HepG2 (cell line): ENCODE data around the gene LHFPL6. TPM values are rescaled to one million over a fixed set of nuclear protein-coding genes. Genes with fewer than 3 reads are reported as not detected.

Source experiments
- ATAC-seq: fragments of 200-7000 bp; cut with Tn5 transposase; 3 replicates; pipeline ENCODE4 v1.9.1; 2020; ENCODE audit warnings: mild to moderate bottlenecking, moderate library complexity
- BruUV-seq: library from RNA; stranded (reverse); fragments of 400-500 nt; replicated peaks from 2 replicates; lab custom pipeline; 2021; lab: Mats Ljungman, UMichigan
- CTCF ChIA-PET: fragments of 300-600 bp; formaldehyde crosslinking; extraction: SDS; loops from one replicate; lab custom pipeline; 2021; ENCODE audit warnings: low total read pairs, inconsistent platforms, low intra/inter-chr PET ratio; lab: Yijun Ruan, JAX
- POLR2A ChIA-PET: fragments of 350-600 bp; sonication (Branson Sonifier 250); formaldehyde crosslinking; loops from one replicate; lab custom pipeline; 2020; ENCODE audit warnings: antibody characterized with exemption, inconsistent platforms; lab: Yijun Ruan, JAX
- DNase-seq: peaks from one replicate; pipeline ENCODE4 v3.0.0-alpha.2; 2015; ENCODE audit warnings: low spot score
- FAIRE-seq: peaks from 3 replicates; lab custom pipeline; 2011; peaks lifted over from hg19 to GRCh38; lab: Jason Lieb, UNC
- H2AFZ ChIP-seq: one replicate; pipeline ENCODE4 v1.6.1; 2011; ENCODE audit warnings: low read length, inconsistent platforms
- H3K27ac ChIP-seq: fragments of 300-600 bp; 3 replicates; pipeline ENCODE4 v1.8.0; 2011; ENCODE audit warnings: mixed run types, mild to moderate bottlenecking, mixed read lengths, low read length, inconsistent platforms; ENCODE audit not compliant: insufficient read depth; ENCODE audit errors: extremely low read length
- H3K27me3 ChIP-seq, 2 experiments: fragments of 200-600 bp in 1 of 2; 2 replicates in 1 of 2; 3 replicates in 1 of 2; pipeline versions ENCODE4 v1.6.0 to v1.8.0; 2011; ENCODE audit warnings: low read length in 2 of 2, mild to moderate bottlenecking in 2 of 2, moderate library complexity in 2 of 2, inconsistent platforms in 1 of 2; ENCODE audit not compliant: insufficient read depth in 2 of 2, control insufficient read depth in 1 of 2
- H3K36me3 ChIP-seq, 2 experiments: fragments of 200-600 bp in 1 of 2; replicated peaks in 1 of 2; 2 replicates in 1 of 2; 3 replicates in 1 of 2; pipeline versions ENCODE4 v1.5.1 to v1.8.0; 2011; ENCODE audit warnings: low read length in 2 of 2, inconsistent platforms in 1 of 2; ENCODE audit not compliant: insufficient read depth in 2 of 2, control insufficient read depth in 1 of 2
- H3K4me1 ChIP-seq: 2 replicates; pipeline ENCODE4 v1.5.1; 2012; ENCODE audit warnings: low read length, inconsistent platforms; ENCODE audit not compliant: insufficient read depth
- H3K4me2 ChIP-seq: 2 replicates; pipeline ENCODE4 v1.6.0; 2011; ENCODE audit warnings: low read depth, low read length, inconsistent platforms
- H3K4me3 ChIP-seq, 3 experiments: fragments of 200-600 bp in 1 of 3; sonication (generic), shearing (Covaris generic) in 1 of 3; replicated peaks in 1 of 3; 2 replicates each; pipeline ENCODE4 v1.5.1; 2011 to 2016; ENCODE audit warnings: low read length in 3 of 3, inconsistent platforms in 2 of 3, low read depth in 2 of 3, mild to moderate bottlenecking in 2 of 3, control low read depth in 1 of 3, mixed read lengths in 1 of 3; ENCODE audit not compliant: insufficient read depth in 1 of 3
- H3K79me2 ChIP-seq: one replicate; pipeline ENCODE4 v1.6.1; 2011; ENCODE audit warnings: low read length, inconsistent platforms; ENCODE audit not compliant: insufficient read depth
- H3K9ac ChIP-seq: 2 replicates; pipeline ENCODE4 v1.6.0; 2011; ENCODE audit warnings: mild to moderate bottlenecking, low read depth, low read length, inconsistent platforms; ENCODE audit not compliant: insufficient read depth
- H3K9me3 ChIP-seq: 2 replicates; pipeline ENCODE4 v1.5.1; 2012; ENCODE audit warnings: mild to moderate bottlenecking, low read length
- H4K20me1 ChIP-seq: 2 replicates; pipeline ENCODE4 v1.6.0; 2011; ENCODE audit warnings: inconsistent platforms, mild to moderate bottlenecking, low read length, moderate library complexity; ENCODE audit not compliant: insufficient read depth
- CERS6 ChIP-seq: sonication (generic); formaldehyde crosslinking; IDR thresholded peaks from 2 replicates; pipeline ENCODE4 v1.5.0; 2020; ENCODE audit warnings: missing genetic modification reagents
- NAIF1 ChIP-seq: sonication (generic); formaldehyde crosslinking; IDR thresholded peaks from 2 replicates; pipeline ENCODE4 v1.5.0; 2020; ENCODE audit warnings: mild to moderate bottlenecking, missing genetic modification reagents, borderline replicate concordance
- NFIB ChIP-seq: sonication (generic); formaldehyde crosslinking; IDR thresholded peaks from 2 replicates; pipeline ENCODE4 v1.9.0; 2021; ENCODE audit warnings: missing genetic modification reagents, mild to moderate bottlenecking, borderline replicate concordance
- NR3C1 ChIP-seq: sonication (generic); formaldehyde crosslinking; IDR thresholded peaks from 2 replicates; pipeline ENCODE4 v1.4.0; 2020; ENCODE audit warnings: missing genetic modification reagents
- RBM39 ChIP-seq: fragments of 200-400 bp; formaldehyde crosslinking; IDR thresholded peaks from one replicate; pipeline ENCODE4 v1.6.1; 2018; ENCODE audit warnings: antibody characterized with exemption, mild to moderate bottlenecking, low read depth, low read length; ENCODE audit not compliant: poor library complexity, severe bottlenecking
- SAFB2 ChIP-seq: sonication (generic); formaldehyde crosslinking; IDR thresholded peaks from 2 replicates; pipeline ENCODE4 v1.5.1; 2020; ENCODE audit warnings: missing genetic modification reagents, low read depth, mild to moderate bottlenecking, borderline replicate concordance
- TMF1 ChIP-seq: sonication (generic); formaldehyde crosslinking; IDR thresholded peaks from 2 replicates; pipeline ENCODE4 v1.8.1; 2022; ENCODE audit warnings: low read depth, missing genetic modification reagents
- ZNF17 ChIP-seq: sonication (generic); formaldehyde crosslinking; IDR thresholded peaks from 2 replicates; pipeline ENCODE4 v1.5.0; 2020; ENCODE audit warnings: mild to moderate bottlenecking, missing genetic modification reagents
- ZNF614 ChIP-seq: IDR thresholded peaks from 2 replicates; pipeline ENCODE4 v1.6.1; 2018; ENCODE audit warnings: missing biosample characterization, missing genetic modification reagents, inconsistent platforms, borderline replicate concordance
- ZNF691 ChIP-seq: sonication (generic); formaldehyde crosslinking; IDR thresholded peaks from 2 replicates; pipeline ENCODE4 v1.4.0; 2020; ENCODE audit warnings: missing genetic modification reagents, low read depth, mild to moderate bottlenecking, borderline replicate concordance
- WGBS: methylation state at CpG from one replicate; pipeline ENCODE4 v1.1.6; 2017; ENCODE audit warnings: low lambda C conversion rate; 5-methylcytosine and 5-hydroxymethylcytosine counted together
- in situ Hi-C: cut with HindIII; loops from 2 replicates; pipeline ENCODE4 v1.10.0; 2017; ENCODE audit warnings: low pct_unique_long_range_greater_than_20kb; ENCODE audit not compliant: extremely low pct_ligation_motif_present
- intact Hi-C: fragments of 100-400 bp; cut with micrococcal nuclease; formaldehyde crosslinking; loops from one replicate; pipeline ENCODE4 v1.10.0; 2022; ENCODE audit not compliant: unreplicated experiment
- polyA plus RNA-seq, 8 experiments: library from polyadenylated mRNA; depleted of rRNA in 3 of 8; stranded (reverse) in 7 of 8; unstranded in 1 of 8; fragments of >200 nt; fragmentation: Illumina TruSeq in 4 of 8; extraction: Trizol in 4 of 8; gene quantifications; 2 replicates each; pipeline versions ENCODE4 v1.2.1 to v1.2.3, GENCODE V29; 2011 to 2016; ENCODE audit warnings: low read depth in 4 of 8, missing spikeins in 1 of 8, mixed read lengths in 1 of 8; ENCODE audit not compliant: insufficient read depth in 1 of 8
- total RNA-seq, 5 experiments: library from RNA; depleted of rRNA; stranded (reverse); fragments of >200 nt; fragmentation: Illumina TruSeq; extraction: Trizol; gene quantifications; 2 replicates each; pipeline ENCODE4 v1.2.3, GENCODE V29; 2016; ENCODE audit warnings: low read depth in 1 of 5

Gene LHFPL6
- total and polyA plus RNA-seq, 2 of the 13 experiments (the other 11 are each of a cell fraction or from before 2014, with no cell fraction given), result not detected

DNA sequence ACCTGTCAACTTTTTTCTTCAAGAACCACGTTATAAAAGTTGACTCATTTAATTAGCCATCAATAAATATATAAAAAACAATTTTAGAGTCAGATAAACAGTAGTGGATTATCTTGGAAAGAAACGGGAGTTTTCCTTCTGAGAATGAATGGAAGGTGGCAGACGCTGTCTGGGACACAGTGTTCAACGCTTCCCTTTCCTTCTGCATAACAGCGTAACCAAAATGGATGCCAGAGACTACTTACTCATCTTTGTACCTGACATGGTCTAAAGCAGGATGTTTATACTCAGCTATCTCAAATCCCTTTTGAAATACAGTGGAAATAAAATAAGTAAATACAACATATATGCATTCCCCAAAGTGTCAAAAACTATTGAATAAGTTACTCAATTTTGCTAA, 195.2 kb downstream of the LHFPL6 start:
- TF ChIP-seq ZNF691 (CRISPR knock-in tag), result no peak
- no peak for TF ChIP-seq CERS6 (CRISPR knock-in tag)
- TF ChIP-seq TMF1 (CRISPR knock-in tag), result no peak
- TF ChIP-seq, all 625 proteins: peak for 0
- H3K27me3 ChIP-seq, result peaks cover 0 to 6% of the 10 kb centered on the region in 2 experiments; a peak in 1 of 5 replicates
- H3K4me1 ChIP-seq, result no peaks in the 10 kb centered on the region
- BruUV-seq, result no TSS peak
- FAIRE-seq (no peak), DNase-seq (no peak), ATAC-seq (no peak)
- no peak overlapping the region for H3K27ac ChIP-seq
- no peaks in the 10 kb centered on the region for H4K20me1 ChIP-seq
- intact Hi-C loops (no loop called here), in situ Hi-C loops (no loop called here)
- ChIA-PET CTCF (no interaction called here), POLR2A (no interaction called here)
- 14% methylated on average over 5 of the region's 5 CpGs for WGBS
- H3K9me3 ChIP-seq, result no peaks in the 10 kb centered on the region
- no peaks in the 10 kb centered on the region for H3K36me3 ChIP-seq
- H3K79me2 ChIP-seq, result no peaks in the 10 kb centered on the region
- no peak overlapping the region for H2AFZ ChIP-seq
- H3K4me2 ChIP-seq, result no peak overlapping the region
- no peak overlapping the region for H3K4me3 ChIP-seq
- H3K9ac ChIP-seq, result no peak overlapping the region

DNA sequence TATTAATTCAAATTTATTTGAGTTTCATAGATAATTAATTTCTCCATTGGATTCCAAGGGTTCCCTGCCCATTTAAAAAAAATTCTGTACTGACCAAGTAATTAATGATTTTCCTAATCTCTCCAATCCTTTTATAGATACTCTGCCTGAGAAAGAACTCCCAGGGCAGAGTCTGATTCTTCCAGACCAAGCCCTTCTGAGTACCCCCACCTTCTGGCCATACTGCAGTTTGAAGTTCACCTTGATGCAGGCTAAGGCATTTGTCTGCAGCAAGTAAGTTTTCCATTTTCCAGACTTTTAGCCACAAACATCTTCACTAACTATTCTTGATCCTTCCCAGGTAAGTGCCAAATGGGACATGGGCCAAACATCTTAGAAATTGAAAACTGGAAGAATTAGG, 195.9 kb downstream of the LHFPL6 start:
- no peak overlapping the region for H3K9ac ChIP-seq
- no TSS peak for BruUV-seq
- H3K27me3 ChIP-seq, result peaks cover 0 to 6% of the 10 kb centered on the region in 2 experiments; a peak in 1 of 5 replicates
- H3K4me2 ChIP-seq, result no peak overlapping the region
- H3K9me3 ChIP-seq, result no peaks in the 10 kb centered on the region
- CTCF ChIA-PET, result no interaction called here
- ATAC-seq, result no peak
- POLR2A ChIA-PET, result no interaction called here
- H3K4me1 ChIP-seq, result no peaks in the 10 kb centered on the region
- no peaks in the 10 kb centered on the region for H3K79me2 ChIP-seq
- H4K20me1 ChIP-seq, result no peaks in the 10 kb centered on the region
- FAIRE-seq, result no peak
- intact Hi-C loops (no loop called here), in situ Hi-C loops (no loop called here)
- no peak overlapping the region for H2AFZ ChIP-seq
- TF ChIP-seq ZNF614 (CRISPR knock-in tag), result no peak
- no peak for TF ChIP-seq NR3C1 (CRISPR knock-in tag)
- TF ChIP-seq RBM39, result no peak
- TF ChIP-seq NAIF1 (CRISPR knock-in tag), result no peak
- no peak for TF ChIP-seq SAFB2 (CRISPR knock-in tag)
- no peak for TF ChIP-seq NFIB (CRISPR knock-in tag)
- no peak for TF ChIP-seq ZNF17 (CRISPR knock-in tag)
- no peak overlapping the region for H3K27ac ChIP-seq
- H3K4me3 ChIP-seq, result no peak overlapping the region
- no peaks in the 10 kb centered on the region for H3K36me3 ChIP-seq
- no peak for DNase-seq
